Adrenal gland (tissue), 12 donors: ENCODE results near the gene ZNF787. TPM values are rescaled to one million over a fixed set of nuclear protein-coding genes. Genes with fewer than 3 reads are reported as not detected.
A peak's percentile ranks its signal among the peaks of the same experiment; 100 is the strongest.

Experiments used
- DNase-seq, 7 donors: peaks; one replicate each; pipeline ENCODE4 v3.0.0-alpha.2; 2019 to 2020
- H3K27ac ChIP-seq, 5 donors: fragments of 200-600 bp; sonication (generic) in 4 of 5; 1 replicate in 3 of 5; 2 replicates in 2 of 5; pipeline versions ENCODE4 v1.5.1 to v1.8.0; 2016 to 2020; ENCODE audit warnings: mild to moderate bottlenecking in 1 of 5
- H3K27me3 ChIP-seq: fragments of 200-600 bp; 2 replicates; pipeline ENCODE4 v1.8.0; 2021
- H3K36me3 ChIP-seq, 2 donors: fragments of 200-600 bp; replicated peaks in 1 of 2; 1 replicate in 1 of 2; 2 replicates in 1 of 2; pipeline versions ENCODE4 v1.5.1 to v1.8.0; 2018 to 2022
- H3K4me1 ChIP-seq, 2 donors: fragments of 200-600 bp; replicated peaks in 1 of 2; 1 replicate in 1 of 2; 2 replicates in 1 of 2; pipeline versions ENCODE4 v1.5.1 to v1.8.0; 2018 to 2021
- H3K4me3 ChIP-seq, 4 donors: fragments of 200-600 bp; sonication (generic) in 3 of 4; one replicate each; pipeline ENCODE4 v1.5.1; 2016 to 2018
- H3K9me3 ChIP-seq, 3 donors: fragments of 200-600 bp; sonication (generic) in 1 of 3; replicated peaks in 1 of 3; 1 replicate in 2 of 3; 2 replicates in 1 of 3; pipeline versions ENCODE4 v1.5.1 to v1.8.0; 2016 to 2021
- POLR2A ChIP-seq, 2 donors: fragments of 450-650 bp; IDR thresholded peaks; one replicate each; pipeline ENCODE4 v1.6.1; 2017; ENCODE audit warnings: antibody characterized with exemption in 2 of 2, mild to moderate bottlenecking in 2 of 2, moderate library complexity in 1 of 2
- WGBS, 4 donors: extraction: QIAGEN DNeasy Blood & Tissue Kit in 2 of 4; methylation state at CpG; one replicate each; pipeline versions ENCODE4 v1.1.5 to v1.1.7; 2013 to 2017; 5-methylcytosine and 5-hydroxymethylcytosine counted together
- intact Hi-C, 2 donors: fragments of 100-400 bp; cut with DNase I; formaldehyde crosslinking; loops; one replicate each; pipeline versions ENCODE4 v1.14.1 to v1.15.0; 2022 to 2023
- polyA plus RNA-seq, 3 donors: library from polyadenylated mRNA; stranded (reverse); fragments of 200-250 nt in 2 of 3; fragments of 350-450 nt in 1 of 3; fragmentation: Illumina TruSeq in 1 of 3; extraction: RNeasy Lipid Tissue Mini Kit (QIAGEN cat#74804) in 1 of 3; gene quantifications; one replicate each; pipeline ENCODE4 v1.2.3, GENCODE V29; 2013 to 2014
- small RNA-seq, 2 donors: library from RNA; depleted of rRNA; stranded (forward); fragments of <200 nt; gene quantifications; one replicate each; pipeline ENCODE3, GENCODE V24; 2016
- total RNA-seq, 9 donors: library from RNA; depleted of rRNA in 4 of 9; stranded (reverse); fragments of >200 nt in 4 of 9; fragments of 120-200 nt in 1 of 9; fragmentation: NEBNext Ultra II Directional in 1 of 9; extraction: Animal tissue kit (Norgen Biotek cat#: 25700) in 1 of 9; gene quantifications; one replicate each; pipeline versions ENCODE4 v1.1.0 to v1.2.4, GENCODE V29; 2013 to 2023
- TF ChIP-seq, protein P1 (sequence below), 6 experiments: fragments of 450-650 bp in 4 of 6; fragments of 200-600 bp in 2 of 6; sonication (generic) in 1 of 6; IDR thresholded peaks; 1 replicate in 5 of 6; 2 replicates in 1 of 6; pipeline versions ENCODE4 v1.5.1 to v1.8.0; 2016 to 2021; ENCODE audit warnings: antibody characterized with exemption in 6 of 6, mild to moderate bottlenecking in 2 of 6, moderate library complexity in 1 of 6
- donor health status: healthy with polysubstance abuse.
- donor health status: Bipolar disorder and iron deficiency.
- donor health status: DM: yes; HTN: yes; CAD: no.
- donor health status: DM: no; HTN: no; CAD: no.
- donor health status: DM: no; HTN: no; CAD: no.
- donor health status: DM: yes; HTN: yes; CAD: no.

Gene ZNF787
- total and polyA plus RNA-seq, 12 donors = 4.6 to 51.5 (median 27.8) TPM

DNA sequence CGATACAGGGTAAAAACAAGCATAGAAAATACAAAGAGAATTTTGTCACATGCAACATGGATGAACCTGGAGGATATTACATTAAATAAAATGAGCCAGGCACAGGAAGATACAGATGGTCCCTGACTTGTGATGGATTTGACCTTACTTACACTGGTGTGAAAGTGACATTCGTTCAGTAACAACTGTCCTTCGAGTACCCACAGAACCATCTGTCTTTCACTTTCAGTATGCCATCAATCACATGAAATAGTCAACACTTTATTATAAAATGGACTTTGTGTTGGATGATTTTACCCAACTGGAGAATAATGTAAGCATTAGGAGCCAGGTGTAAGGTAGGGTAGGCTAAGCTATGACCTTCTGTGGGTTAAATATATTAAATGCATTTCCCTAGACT, 51.5 kb downstream of the ZNF787 start:
- Histone ChIP-seq H3K4me3 (no peak overlapping the region), H3K27ac (no peak overlapping the region), H3K4me1 (no peaks in the 10 kb centered on the region), H3K36me3 (no peaks in the 10 kb centered on the region), H3K9me3 (no peaks in the 10 kb centered on the region), H3K27me3 (no peaks in the 10 kb centered on the region)
- TF ChIP-seq POLR2A (IDR thresholded peaks at IDR 0.05) = no peak
- TF ChIP-seq, protein P1, sequence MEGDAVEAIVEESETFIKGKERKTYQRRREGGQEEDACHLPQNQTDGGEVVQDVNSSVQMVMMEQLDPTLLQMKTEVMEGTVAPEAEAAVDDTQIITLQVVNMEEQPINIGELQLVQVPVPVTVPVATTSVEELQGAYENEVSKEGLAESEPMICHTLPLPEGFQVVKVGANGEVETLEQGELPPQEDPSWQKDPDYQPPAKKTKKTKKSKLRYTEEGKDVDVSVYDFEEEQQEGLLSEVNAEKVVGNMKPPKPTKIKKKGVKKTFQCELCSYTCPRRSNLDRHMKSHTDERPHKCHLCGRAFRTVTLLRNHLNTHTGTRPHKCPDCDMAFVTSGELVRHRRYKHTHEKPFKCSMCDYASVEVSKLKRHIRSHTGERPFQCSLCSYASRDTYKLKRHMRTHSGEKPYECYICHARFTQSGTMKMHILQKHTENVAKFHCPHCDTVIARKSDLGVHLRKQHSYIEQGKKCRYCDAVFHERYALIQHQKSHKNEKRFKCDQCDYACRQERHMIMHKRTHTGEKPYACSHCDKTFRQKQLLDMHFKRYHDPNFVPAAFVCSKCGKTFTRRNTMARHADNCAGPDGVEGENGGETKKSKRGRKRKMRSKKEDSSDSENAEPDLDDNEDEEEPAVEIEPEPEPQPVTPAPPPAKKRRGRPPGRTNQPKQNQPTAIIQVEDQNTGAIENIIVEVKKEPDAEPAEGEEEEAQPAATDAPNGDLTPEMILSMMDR (IDR thresholded peaks at IDR 0.05) = no peak
- no peak for DNase-seq
- intact Hi-C loops = loop anchor here (10.0 kb wide), 3 partner anchors 185 to 275 kb away; no protein-coding TSS in a partner anchor
- WGBS, 4 donors = 25 to 71% (median 63%) methylated on average over 3 of the region's 3 CpGs

DNA sequence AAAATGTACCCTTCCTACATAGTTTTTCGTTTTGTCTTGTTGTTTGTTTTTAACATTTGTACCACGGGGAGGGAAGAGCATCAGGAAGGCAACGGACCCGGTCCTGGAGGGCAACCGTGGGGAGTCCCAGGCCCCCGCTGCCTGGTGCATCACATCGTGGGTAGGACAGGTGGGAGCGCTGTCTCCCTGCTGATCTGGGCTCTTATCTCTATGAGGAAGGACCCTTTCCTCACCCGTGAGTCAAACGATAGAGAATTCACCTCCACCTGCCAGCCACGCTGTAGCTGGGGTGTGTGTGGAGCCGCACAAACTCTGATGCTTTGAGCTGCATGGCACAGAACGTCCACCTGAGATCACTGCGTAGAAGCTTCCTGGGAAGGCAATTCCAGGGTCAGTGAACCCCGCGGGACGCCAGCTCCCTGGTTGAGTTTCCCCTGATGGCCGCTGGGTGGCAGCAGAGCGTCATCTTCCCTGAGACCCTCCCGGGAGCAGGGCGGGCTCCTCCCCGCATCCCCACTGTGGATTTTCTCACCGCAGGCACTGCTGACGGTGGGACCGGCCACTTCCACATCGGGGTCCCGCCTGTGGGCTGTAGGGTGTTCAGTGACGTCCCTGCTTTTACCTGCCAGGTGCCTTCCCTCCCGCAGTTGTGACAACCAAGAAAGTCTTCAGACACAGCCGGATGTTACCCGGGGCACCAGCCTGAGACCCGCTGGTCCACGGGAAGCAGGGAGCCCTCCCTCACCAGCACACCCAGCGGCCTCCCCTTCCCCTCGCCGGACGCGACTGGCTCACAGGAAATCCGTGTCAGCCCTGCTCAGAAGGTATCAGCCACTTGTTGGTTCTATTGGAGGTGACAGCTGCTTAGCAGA, 54.7 kb downstream of the ZNF787 start:
- TF ChIP-seq, protein P1 (IDR thresholded peaks at IDR 0.05) = peak; percentile 62 to 89 (median 77)
- TF ChIP-seq POLR2A (IDR thresholded peaks at IDR 0.05) = no peak
- intact Hi-C loops = no loop called here
- H3K27ac ChIP-seq = no peak overlapping the region
- WGBS, 4 donors = 4 to 8% (median 5%) methylated on average over 22 to 39 of the region's 39 CpGs
- H3K4me3 ChIP-seq = no peak overlapping the region
- peak; percentile 59 to 84 (median 73) for DNase-seq
- no peaks in the 10 kb centered on the region for H3K4me1 ChIP-seq
- no peaks in the 10 kb centered on the region for H3K27me3 ChIP-seq
- no peaks in the 10 kb centered on the region for H3K9me3 ChIP-seq
- H3K36me3 ChIP-seq = no peaks in the 10 kb centered on the region

DNA sequence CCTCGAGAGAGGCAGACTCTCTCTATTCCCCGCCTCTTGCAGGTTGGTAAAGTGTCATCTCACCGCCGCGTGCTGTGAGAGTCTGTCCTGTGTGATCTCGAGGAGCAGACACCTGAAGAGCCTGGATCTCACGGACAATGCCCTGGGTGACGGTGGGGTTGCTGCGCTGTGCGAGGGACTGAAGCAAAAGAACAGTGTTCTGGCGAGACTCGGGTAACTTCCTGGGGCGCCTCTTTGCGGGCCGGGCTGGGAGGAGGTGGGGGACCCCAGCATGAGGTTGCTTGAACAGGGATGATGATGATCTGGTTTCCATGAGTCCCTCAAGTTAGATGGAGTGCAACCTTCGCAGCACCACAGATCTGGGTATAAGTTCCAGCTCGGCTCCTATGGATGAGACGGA, 67.5 kb downstream of the ZNF787 start:
- WGBS, 4 donors = 81 to 89% (median 84%) methylated on average over 17 to 18 of the region's 18 CpGs
- intact Hi-C loops = no loop called here
- TF ChIP-seq, protein P1 (IDR thresholded peaks at IDR 0.05) = no peak
- TF ChIP-seq POLR2A (IDR thresholded peaks at IDR 0.05) = no peak

More for the DNA sequence above, 67.5 kb downstream of the ZNF787 start:
- Histone ChIP-seq H3K36me3 (no peaks in the 10 kb centered on the region), H3K4me1 (no peaks in the 10 kb centered on the region), H3K27me3 (no peaks in the 10 kb centered on the region), H3K4me3 (no peak overlapping the region), H3K27ac (no peak overlapping the region), H3K9me3 (no peaks in the 10 kb centered on the region)
- no peak for DNase-seq

Small RNAs within 50 kb of the gene (small RNA-seq; reads per million reads assigned to genes)
- gene AC024580.2 = 0 reads per million in 2 donors
- gene RF00019 = 0 reads per million in 2 donors

Other genes starting within 250 kb of the ZNF787 start
- gene NLRP13, start 189.0 kb downstream of the ZNF787 start, total RNA-seq = not detected
- not detected for gene NLRP13, start 189.0 kb downstream of the ZNF787 start, polyA plus RNA-seq
- not detected for gene NLRP8, start 173.5 kb downstream of the ZNF787 start, total RNA-seq
- gene NLRP8, start 173.5 kb downstream of the ZNF787 start, polyA plus RNA-seq = not detected
- gene NLRP5, start 134.5 kb downstream of the ZNF787 start, total RNA-seq = not detected
- not detected for gene NLRP5, start 134.5 kb downstream of the ZNF787 start, polyA plus RNA-seq
- gene ZNF444, start 20.0 kb upstream of the ZNF787 start, total RNA-seq = 10 to 100 TPM; 19.5 to 66.3 (median 34.3) TPM
- gene ZNF444, start 20.0 kb upstream of the ZNF787 start, polyA plus RNA-seq = 10 to 100 TPM in 2 of 3 donors, 1 to 10 TPM in 1; 7.2 to 63.9 (median 39.4) TPM
- not detected for gene GALP, start 54.7 kb upstream of the ZNF787 start, total RNA-seq
- not detected for gene GALP, start 54.7 kb upstream of the ZNF787 start, polyA plus RNA-seq
- gene ZSCAN5B, start 76.5 kb upstream of the ZNF787 start, total RNA-seq = under 1 TPM in 2 of 9 donors, not detected in 7; 0.11 to 0.19 TPM
- gene ZSCAN5B, start 76.5 kb upstream of the ZNF787 start, polyA plus RNA-seq = under 1 TPM in 2 of 3 donors, not detected in 1; 0.09 to 0.13 TPM
- gene ZSCAN5C, start 81.0 kb upstream of the ZNF787 start, total RNA-seq = not detected
- not detected for gene ZSCAN5C, start 81.0 kb upstream of the ZNF787 start, polyA plus RNA-seq
- under 1 TPM in 4 of 9 donors, not detected in 5; 0.33 to 0.69 (median 0.50) TPM for gene EDDM13, start 151.5 kb upstream of the ZNF787 start, total RNA-seq
- 1 to 10 TPM in 1 of 3 donors, under 1 TPM in 1, not detected in 1; 0.64 to 1.0 TPM for gene EDDM13, start 151.5 kb upstream of the ZNF787 start, polyA plus RNA-seq
- gene ZSCAN5A, start 193.5 kb upstream of the ZNF787 start, total RNA-seq = 10 to 100 TPM in 3 of 9 donors, 1 to 10 TPM in 6; 4.8 to 20.1 (median 8.1) TPM
- 10 to 100 TPM in 1 of 3 donors, 1 to 10 TPM in 2; 4.5 to 10.9 (median 8.2) TPM for gene ZSCAN5A, start 193.5 kb upstream of the ZNF787 start, polyA plus RNA-seq